ENCODE measurements around the gene CEP250. TPM values are rescaled to one million over a fixed set of nuclear protein-coding genes. Genes with fewer than 3 reads are reported as not detected.

The CEP250 gene
- total and polyA plus RNA-seq, 2 of the 4 experiments (the other 2 are of a cell fraction): 22.7 to 35.1 TPM

GRCh38 chr20:35476288-35476687, 20.9 kb downstream of the CEP250 start:
- no peak overlapping the region for H4K5ac ChIP-seq (ENCODE audit: low read depth, low read length)
- no peak for ATAC-seq (ENCODE audit: low read depth)
- no peaks in the 10 kb centered on the region for H3K9me1 ChIP-seq (ENCODE audit: insufficient read depth, low read length)
- no peak overlapping the region for H3K4me2 ChIP-seq (ENCODE audit: low read depth, low read length)
- no peaks in the 10 kb centered on the region for H3K9me3 ChIP-seq (ENCODE audit: control insufficient read depth, insufficient read depth, low read length)
- no peak overlapping the region for H4K91ac ChIP-seq (ENCODE audit: insufficient read depth, low read depth, low read length)
- no CpG with 5 or more reads among the region's 4 CpGs for WGBS, 2 experiments (ENCODE audit: extremely low coverage in 2 of 2, insufficient read length in 1 of 2)
- POLR2A ChIA-PET (ENCODE audit: unreplicated experiment): no interaction called here
- no TSS peak for BruUV-seq (replicated peaks)
- dilution Hi-C loops (cut with HindIII; ENCODE audit: low sequenced_read_pairs, unreplicated experiment): no loop called here
- no peak overlapping the region for H2BK5ac ChIP-seq (ENCODE audit: low read depth, low read length, poor library complexity, severe bottlenecking)
- intact Hi-C loops (cut with micrococcal nuclease): no loop called here
- H3K4ac ChIP-seq (ENCODE audit: low read depth, low read length): no peak overlapping the region
- H3K36me3 ChIP-seq (ENCODE audit: control insufficient read depth, insufficient read depth, low read length): peaks cover 59% of the 10 kb centered on the region
- no peak overlapping the region for H4K8ac ChIP-seq (ENCODE audit: low read depth in 2 of 2, low read length in 2 of 2)
- CTCF ChIA-PET: no interaction called here
- in situ Hi-C loops (cut with MboI; ENCODE audit: low sequenced_read_pairs): no loop called here
- no peak for DNase-seq
- H2AK9ac ChIP-seq (replicated peaks; ENCODE audit: low read depth, low read length, poor library complexity): no peak overlapping the region
- H3K9ac ChIP-seq (ENCODE audit: low read depth, low read length): no peak overlapping the region
- no peak overlapping the region for H3K14ac ChIP-seq (replicated peaks; ENCODE audit: low read depth, low read length)
- no peaks in the 10 kb centered on the region for H3K4me1 ChIP-seq (ENCODE audit: control insufficient read depth, insufficient read depth, low read length)
- H3K27ac ChIP-seq (ENCODE audit: insufficient read depth, low read length): no peak overlapping the region
- no peak overlapping the region for H2BK120ac ChIP-seq (ENCODE audit: low read depth, low read length)
- no peak overlapping the region for H3K4me3 ChIP-seq (ENCODE audit: insufficient read depth, low read depth, low read length)
- no peak overlapping the region for H3K18ac ChIP-seq (ENCODE audit: low read depth, low read length)
- H3K79me1 ChIP-seq (ENCODE audit: low read depth in 1 of 2, low read length in 2 of 2): no peaks in the 10 kb centered on the region
- no peak overlapping the region for H2AK5ac ChIP-seq (ENCODE audit: low read depth, low read length)
- no peak for TF ChIP-seq MXI1 (IDR thresholded peaks at IDR 0.05; ENCODE audit: borderline replicate concordance, low read depth, low read length)
- TF ChIP-seq SMC3 (IDR thresholded peaks at IDR 0.05; ENCODE audit: low read depth, low read length): no peak
- TF ChIP-seq BHLHE40 (IDR thresholded peaks at IDR 0.05; ENCODE audit: low read depth, low read length): no peak
- no peak for TF ChIP-seq CHD1 (IDR thresholded peaks at IDR 0.05; ENCODE audit: low read depth, low read length)
- no peak for TF ChIP-seq FOS (IDR thresholded peaks at IDR 0.05; ENCODE audit: low read depth, low read length)
- no peak for TF ChIP-seq RFX5 (IDR thresholded peaks at IDR 0.05; ENCODE audit: low read depth, low read length)
- TF ChIP-seq NFE2L2 (IDR thresholded peaks at IDR 0.05; ENCODE audit: low read depth, low read length): no peak
- TF ChIP-seq MAZ (IDR thresholded peaks at IDR 0.05; ENCODE audit: borderline replicate concordance, low read depth, low read length): no peak
- no peak for TF ChIP-seq MAFK (IDR thresholded peaks at IDR 0.05; ENCODE audit: low read depth, low read length)
- TF ChIP-seq ELK1 (IDR thresholded peaks at IDR 0.05; ENCODE audit: borderline replicate concordance, low read depth, low read length): no peak
- TF ChIP-seq POLR2A (IDR thresholded peaks at IDR 0.05; ENCODE audit: low read depth, low read length): no peak
- TF ChIP-seq RCOR1 (IDR thresholded peaks at IDR 0.05; ENCODE audit: insufficient replicate concordance, low read length): no peak
- no peak for TF ChIP-seq USF2 (IDR thresholded peaks at IDR 0.05; ENCODE audit: low read depth, low read length)
- no peak for TF ChIP-seq CTCF (conservative IDR thresholded peaks at IDR 0.05; ENCODE audit: low read depth, low read length)
- no peak for TF ChIP-seq RAD21 (IDR thresholded peaks at IDR 0.05; ENCODE audit: low read length)
- no peak for TF ChIP-seq CEBPB (IDR thresholded peaks at IDR 0.05; ENCODE audit: low read depth, low read length)
- H2BK15ac ChIP-seq (ENCODE audit: low read depth, low read length): no peak overlapping the region
- H2AFZ ChIP-seq (replicated peaks; ENCODE audit: low read length, poor library complexity): no peak overlapping the region
- no peak overlapping the region for H3K23ac ChIP-seq (ENCODE audit: low read depth, low read length)
- H2BK20ac ChIP-seq (ENCODE audit: low read depth, low read length): no peak overlapping the region
- H3K56ac ChIP-seq (ENCODE audit: extremely low read depth, insufficient read depth, low read length): no peak overlapping the region
- H4K20me1 ChIP-seq (ENCODE audit: insufficient read depth, low read length): no peaks in the 10 kb centered on the region
- H3K27me3 ChIP-seq (ENCODE audit: control insufficient read depth, insufficient read depth, low read length): no peaks in the 10 kb centered on the region
